ENCODE measurements around the gene SLC49A3. TPM values are rescaled to one million over a fixed set of nuclear protein-coding genes. Genes with fewer than 3 reads are reported as not detected.

Gene SLC49A3
- total RNA-seq, 4 donors from 2014 or later = 14.9 to 27.1 (median 18.3) TPM

DNA sequence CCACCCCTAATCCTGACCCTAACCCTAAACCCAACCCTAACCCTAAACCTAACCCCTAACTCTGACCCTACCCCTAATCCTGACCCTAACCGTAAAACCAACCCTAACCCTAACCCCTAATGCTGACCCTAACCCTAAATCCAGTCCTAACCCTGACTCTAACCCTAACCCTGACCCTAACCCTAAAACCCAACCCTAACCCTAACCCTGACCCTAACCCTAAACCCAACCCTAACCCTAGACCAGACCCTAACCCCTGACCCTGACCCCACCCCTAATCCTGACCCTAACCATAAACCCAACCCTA lies 16.0 kb upstream of the SLC49A3 start:
- WGBS, 2 donors = 88 to 97% methylated on average over 1 of the region's 1 CpG
- H3K4me3 ChIP-seq (replicated peaks in 1 of 3) = peak overlapping the region in 1 of 3 donors; percentile 98
- DNase-seq = no peak
- TF ChIP-seq, protein P1, sequence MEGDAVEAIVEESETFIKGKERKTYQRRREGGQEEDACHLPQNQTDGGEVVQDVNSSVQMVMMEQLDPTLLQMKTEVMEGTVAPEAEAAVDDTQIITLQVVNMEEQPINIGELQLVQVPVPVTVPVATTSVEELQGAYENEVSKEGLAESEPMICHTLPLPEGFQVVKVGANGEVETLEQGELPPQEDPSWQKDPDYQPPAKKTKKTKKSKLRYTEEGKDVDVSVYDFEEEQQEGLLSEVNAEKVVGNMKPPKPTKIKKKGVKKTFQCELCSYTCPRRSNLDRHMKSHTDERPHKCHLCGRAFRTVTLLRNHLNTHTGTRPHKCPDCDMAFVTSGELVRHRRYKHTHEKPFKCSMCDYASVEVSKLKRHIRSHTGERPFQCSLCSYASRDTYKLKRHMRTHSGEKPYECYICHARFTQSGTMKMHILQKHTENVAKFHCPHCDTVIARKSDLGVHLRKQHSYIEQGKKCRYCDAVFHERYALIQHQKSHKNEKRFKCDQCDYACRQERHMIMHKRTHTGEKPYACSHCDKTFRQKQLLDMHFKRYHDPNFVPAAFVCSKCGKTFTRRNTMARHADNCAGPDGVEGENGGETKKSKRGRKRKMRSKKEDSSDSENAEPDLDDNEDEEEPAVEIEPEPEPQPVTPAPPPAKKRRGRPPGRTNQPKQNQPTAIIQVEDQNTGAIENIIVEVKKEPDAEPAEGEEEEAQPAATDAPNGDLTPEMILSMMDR (IDR thresholded peaks at IDR 0.05) = no peak
- TF ChIP-seq POLR2A (IDR thresholded peaks at IDR 0.05) = no peak
- no peaks in the 10 kb centered on the region for H3K36me3 ChIP-seq
- intact Hi-C loops (cut with DNase I) = no loop called here
- H3K9me3 ChIP-seq = no peaks in the 10 kb centered on the region
- no peaks in the 10 kb centered on the region for H3K27me3 ChIP-seq
- peaks cover 20 to 24% of the 10 kb centered on the region in 2 donors for H3K4me1 ChIP-seq
- H3K27ac ChIP-seq = peak overlapping the region in 1 of 3 donors; percentile 41

DNA sequence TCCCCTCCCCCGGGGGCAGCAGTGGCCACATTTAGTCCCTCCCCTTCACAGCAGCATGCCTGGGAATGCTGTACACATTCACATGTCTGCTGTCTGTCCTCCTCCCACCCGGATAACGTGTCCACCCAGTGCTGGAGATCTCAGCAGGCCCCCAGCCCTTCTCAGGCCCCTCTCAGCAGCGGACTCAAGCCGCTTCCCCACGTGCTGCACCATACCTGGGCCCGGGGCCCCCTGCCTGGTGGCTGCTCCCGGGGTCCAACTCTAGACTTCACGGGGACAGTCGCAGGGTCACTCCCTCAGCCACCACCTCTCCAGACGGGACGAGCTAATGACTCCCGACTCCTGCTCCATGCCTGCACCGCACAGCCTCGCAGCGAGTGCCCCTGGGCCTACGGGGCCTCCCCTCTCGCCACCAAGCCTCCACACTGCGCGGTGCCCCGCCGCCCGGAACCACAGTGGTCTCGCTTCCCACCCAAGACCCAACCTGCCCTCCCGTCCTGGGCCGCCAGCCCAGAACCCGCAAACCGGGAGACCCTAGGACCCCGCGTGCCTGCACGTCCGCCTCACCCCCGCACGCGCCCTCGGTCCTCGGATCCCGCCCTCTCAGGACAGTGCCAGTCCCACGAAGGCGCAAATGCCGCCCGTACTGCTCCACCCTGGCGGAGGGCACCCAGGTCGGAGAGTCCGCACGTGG lies 15.4 kb upstream of the SLC49A3 start:
- no peak overlapping the region for H3K27ac ChIP-seq
- H3K4me3 ChIP-seq (replicated peaks in 1 of 3) = no peak overlapping the region
- TF ChIP-seq, protein P1 (IDR thresholded peaks at IDR 0.05) = no peak
- no peak for TF ChIP-seq POLR2A (IDR thresholded peaks at IDR 0.05)
- intact Hi-C loops (cut with DNase I) = no loop called here
- H3K27me3 ChIP-seq = no peaks in the 10 kb centered on the region
- H3K9me3 ChIP-seq = no peaks in the 10 kb centered on the region
- WGBS, 2 donors = 92 to 97% methylated on average over 24 to 46 of the region's 46 CpGs
- no peaks in the 10 kb centered on the region for H3K36me3 ChIP-seq
- no peak for DNase-seq
- peaks cover 20 to 24% of the 10 kb centered on the region in 2 donors for H3K4me1 ChIP-seq

DNA sequence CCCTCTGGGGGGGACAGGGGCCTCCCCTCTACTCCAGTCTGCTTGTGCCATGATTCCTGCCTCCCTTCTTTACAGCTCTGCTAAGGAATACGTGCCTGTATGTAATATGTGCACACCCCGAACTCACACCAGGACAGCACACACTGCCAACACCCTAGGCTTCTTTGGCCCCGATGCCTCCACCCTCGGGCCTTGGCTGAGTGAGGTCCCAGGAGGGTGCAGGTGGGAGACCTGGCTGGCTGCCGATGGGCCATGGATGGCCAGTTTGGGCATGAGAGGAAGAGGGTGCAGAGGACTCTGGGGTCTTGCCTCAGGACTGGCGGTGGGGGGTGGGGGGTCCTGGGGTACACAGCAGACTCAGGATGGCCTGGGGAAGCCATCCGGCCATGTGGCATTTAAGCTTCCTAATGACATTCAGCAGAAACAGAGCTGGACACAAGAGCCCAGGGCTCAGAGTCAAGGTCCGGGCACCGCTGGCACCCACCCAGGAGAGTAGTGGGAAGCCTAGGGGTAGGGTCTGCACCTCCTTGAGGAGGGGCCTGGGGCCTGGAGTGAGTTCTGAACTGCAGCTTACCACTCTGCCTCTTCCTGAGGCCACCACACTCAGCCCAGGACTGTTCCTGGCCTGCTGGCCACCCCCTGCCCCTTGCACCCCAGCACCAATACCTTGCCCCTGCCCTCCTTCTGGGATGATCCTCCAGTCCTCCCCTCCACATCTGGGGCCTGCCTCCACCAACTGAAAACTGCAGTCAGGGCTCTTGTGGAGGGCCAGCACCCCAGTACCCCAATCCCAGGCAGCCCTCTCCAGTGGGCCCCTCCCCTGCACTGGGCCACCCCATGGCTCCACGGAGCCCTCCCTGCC lies 14.6 kb upstream of the SLC49A3 start:
- H3K9me3 ChIP-seq = no peaks in the 10 kb centered on the region
- intact Hi-C loops (cut with DNase I) = no loop called here
- TF ChIP-seq, protein P1 (IDR thresholded peaks at IDR 0.05) = no peak
- no peak overlapping the region for H3K4me3 ChIP-seq (replicated peaks in 1 of 3)
- no peak overlapping the region for H3K27ac ChIP-seq
- no peaks in the 10 kb centered on the region for H3K36me3 ChIP-seq
- H3K27me3 ChIP-seq = no peaks in the 10 kb centered on the region
- DNase-seq = no peak
- WGBS, 2 donors = 88 to 89% methylated on average over 5 to 10 of the region's 10 CpGs
- peaks cover 18 to 20% of the 10 kb centered on the region in 2 donors for H3K4me1 ChIP-seq

DNA sequence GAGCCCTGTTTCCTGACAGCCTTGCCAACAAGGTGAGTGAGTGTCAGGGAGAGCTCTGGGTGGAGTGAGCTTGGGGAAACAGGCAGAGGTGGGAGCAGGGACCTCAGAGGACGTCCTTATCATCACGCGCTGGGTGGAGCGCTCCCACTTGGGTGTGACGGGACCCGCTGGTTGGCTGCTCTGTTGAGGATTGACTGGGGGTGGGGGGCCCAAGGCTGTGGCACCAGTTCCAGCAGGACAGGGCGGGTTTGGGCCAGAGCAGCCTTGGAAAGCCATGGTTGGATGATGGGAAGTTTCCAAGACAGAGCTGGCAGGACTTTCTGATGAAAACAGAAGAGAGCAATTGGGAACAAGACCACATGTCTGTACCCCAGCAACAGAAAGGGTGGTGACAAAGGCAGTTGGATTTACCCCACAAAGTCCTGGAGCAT lies 13.7 kb upstream of the SLC49A3 start:
- no peaks in the 10 kb centered on the region for H3K27me3 ChIP-seq
- WGBS, 2 donors = 44 to 45% methylated on average over 7 of the region's 7 CpGs
- peaks cover 11 to 12% of the 10 kb centered on the region in 2 donors for H3K4me1 ChIP-seq
- DNase-seq = peak; percentile 78 to 81
- TF ChIP-seq POLR2A (IDR thresholded peaks at IDR 0.05) = no peak
- TF ChIP-seq, protein P1 (IDR thresholded peaks at IDR 0.05) = no peak
- no peaks in the 10 kb centered on the region for H3K9me3 ChIP-seq
- no peaks in the 10 kb centered on the region for H3K36me3 ChIP-seq
- intact Hi-C loops (cut with DNase I) = no loop called here
- H3K27ac ChIP-seq = no peak overlapping the region
- no peak overlapping the region for H3K4me3 ChIP-seq (replicated peaks in 1 of 3)
